ENCODE measurements around the gene SLC25A47.

SLC25A47 gene

DNA sequence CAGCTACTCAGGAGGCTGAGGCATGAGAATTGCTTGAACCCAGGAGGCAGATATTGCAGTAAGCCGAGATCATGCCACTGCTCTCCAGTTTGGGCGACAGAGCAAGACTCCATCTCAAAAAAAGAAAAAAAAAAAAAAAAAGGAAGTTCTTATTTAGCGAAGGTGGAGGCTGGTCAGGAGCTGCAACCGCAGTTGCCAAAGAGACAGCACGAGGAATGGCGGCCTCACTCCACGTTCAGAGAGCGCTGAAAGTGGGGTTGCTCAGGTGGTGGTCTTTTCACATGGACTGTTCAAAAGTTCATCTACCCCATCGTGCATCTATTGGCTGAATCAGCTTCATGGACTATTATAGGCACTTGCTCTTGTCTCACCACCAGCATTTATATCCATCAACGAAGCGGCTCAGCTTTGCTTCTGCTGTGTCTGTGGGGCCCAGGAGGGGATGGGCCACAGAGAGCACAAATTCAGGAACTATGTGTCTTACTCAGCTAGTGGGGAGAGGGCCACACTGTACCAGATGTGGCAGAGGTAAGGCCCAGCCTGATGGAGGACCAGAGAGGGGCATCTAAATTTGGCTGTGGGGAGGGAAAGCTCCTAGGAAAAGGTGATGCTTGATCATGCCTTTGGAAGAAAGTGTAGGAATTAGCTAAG lies 27.3 kb downstream of the SLC25A47 start:
- no peak for DNase-seq

DNA sequence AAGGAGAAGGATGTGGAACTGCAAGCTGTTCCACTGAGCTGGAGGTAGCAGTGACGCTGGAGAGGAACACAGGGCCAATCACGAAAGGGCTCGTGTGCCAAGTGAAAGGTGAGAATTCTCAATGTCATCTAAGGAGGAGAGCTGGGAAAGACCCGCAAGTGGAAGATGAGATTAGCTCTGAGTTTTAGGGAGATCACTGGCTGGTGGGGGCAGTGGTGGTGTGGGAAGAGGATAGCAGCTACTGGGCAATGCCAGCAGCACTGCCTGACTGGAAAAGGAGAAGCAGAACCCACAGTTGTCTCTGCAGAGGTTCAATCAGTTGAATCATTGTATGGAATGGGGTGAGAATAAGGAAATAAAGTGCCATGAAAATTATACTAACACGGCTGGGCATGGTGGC lies 27.8 kb downstream of the SLC25A47 start:
- no peak for DNase-seq

DNA sequence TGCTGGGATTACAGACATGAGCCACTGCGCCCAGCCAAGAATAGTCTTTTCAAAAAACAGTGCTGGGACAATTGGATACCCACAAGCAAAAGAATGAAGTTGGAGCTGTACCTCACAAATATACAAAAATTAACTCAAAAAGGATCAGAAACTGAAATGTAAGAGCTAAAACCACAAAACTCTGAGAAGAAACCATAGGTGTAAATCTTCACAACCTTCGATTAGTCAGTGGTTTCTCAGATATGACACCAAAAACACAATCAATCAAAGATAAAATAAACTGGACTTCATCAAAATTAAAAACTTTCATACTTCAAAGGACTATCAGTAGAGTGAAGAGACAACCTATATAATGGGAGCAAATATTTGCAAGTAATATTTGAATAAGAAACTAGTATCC lies 35.3 kb downstream of the SLC25A47 start:
- no peak for DNase-seq

DNA sequence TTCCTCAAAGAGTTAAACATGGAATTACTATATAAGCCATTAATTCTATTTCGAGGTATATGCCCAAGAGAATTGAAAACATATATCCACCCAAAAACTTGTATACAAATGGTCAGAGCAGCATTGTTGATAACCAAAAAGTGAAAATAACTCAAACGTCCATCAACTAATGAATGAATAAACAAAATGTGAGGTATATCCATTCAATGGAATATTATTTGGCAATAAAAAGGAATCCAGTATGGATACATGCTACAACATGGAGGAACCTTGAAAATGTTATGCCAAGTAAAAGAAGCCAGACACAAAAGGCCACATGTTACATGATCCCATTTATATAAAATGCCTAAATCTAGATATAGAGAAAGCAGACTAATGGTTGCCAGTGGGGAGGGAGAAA lies 36.0 kb downstream of the SLC25A47 start:
- no peak for DNase-seq

DNA sequence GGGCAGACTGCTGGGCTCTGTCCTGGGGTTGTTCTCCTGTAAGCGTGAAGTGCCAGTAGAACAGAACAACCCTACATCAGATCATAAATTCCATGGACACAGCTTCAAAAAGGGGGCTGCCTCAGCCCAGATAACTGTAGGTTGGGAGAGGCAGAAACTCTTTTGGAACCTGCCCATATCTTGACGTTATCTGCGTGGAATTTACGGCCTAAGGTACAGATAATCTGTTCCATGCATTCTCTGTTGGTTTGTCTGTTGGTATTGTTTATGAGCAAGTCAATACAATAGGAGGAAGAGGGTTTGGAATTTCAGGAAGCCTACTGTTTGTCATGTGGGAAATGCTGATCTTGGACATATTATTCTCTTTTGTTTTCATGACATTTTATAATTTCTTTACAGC lies 36.7 kb downstream of the SLC25A47 start:
- no peak for DNase-seq

DNA sequence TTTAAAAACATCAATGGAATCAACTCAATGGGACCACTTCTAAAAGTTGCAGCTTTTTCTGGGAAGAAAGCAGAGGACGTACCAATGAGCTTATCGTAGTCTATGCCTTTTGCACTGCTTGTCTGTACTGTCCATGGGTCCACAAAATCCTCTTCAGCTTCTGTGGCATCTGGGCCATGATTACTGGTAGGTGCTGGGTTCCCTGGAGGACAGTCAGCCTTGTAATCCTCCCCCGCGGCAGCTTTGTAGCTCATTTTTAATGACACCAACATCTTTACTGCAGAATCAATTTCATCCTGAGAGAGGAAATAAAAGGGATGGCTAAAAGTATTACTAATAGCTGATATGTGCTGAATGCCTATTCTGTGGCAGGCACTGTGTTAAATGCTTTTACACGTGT lies 38.5 kb downstream of the SLC25A47 start:
- DNase-seq: no peak

DNA sequence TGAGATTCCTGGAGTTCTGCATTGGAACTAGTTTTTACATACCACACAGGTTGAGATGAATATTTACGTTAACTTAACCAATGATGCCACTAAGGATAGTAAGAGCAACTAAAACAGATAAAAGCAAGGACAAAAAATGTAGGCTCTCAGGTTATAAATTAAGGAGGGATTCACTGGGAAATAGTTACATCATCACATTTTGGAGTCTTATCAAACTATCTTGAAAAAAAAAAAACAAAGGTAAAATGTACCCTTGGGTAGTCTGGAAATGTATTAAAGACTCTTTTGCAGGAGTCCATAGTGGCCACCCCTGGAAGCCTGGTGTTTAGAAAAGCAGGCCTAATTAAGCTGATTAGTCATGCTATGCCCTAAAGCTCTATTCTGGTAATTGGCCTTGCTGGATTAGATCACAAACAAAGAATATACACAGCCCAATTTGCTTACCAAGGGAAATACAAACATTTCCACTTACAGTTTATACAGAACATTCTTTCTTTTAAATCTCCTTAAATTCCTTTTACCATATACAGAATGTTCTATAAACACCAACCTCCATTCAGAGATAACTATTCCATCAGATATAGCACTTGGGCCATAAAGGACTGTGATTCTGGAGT lies 39.3 kb downstream of the SLC25A47 start:
- DNase-seq: no peak

DNA sequence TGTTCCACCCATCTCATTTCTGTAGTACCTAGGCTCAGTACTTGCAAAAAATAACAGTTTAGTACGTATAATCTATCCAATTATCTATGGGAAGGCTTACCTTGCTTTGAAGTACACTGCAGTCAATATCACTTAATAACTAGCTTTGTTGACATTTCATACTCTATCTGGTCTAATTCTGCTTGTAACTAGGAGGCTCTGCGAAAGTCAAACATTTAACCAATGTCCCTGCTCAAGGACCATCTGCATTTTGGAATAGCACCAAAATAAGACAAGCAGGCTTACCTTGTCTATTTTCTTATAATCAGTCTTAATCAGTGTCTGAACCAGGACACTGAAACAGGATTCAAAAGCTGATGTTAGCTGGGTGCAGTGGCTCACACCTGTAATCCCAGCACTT lies 39.9 kb downstream of the SLC25A47 start:
- no peak for DNase-seq

DNA sequence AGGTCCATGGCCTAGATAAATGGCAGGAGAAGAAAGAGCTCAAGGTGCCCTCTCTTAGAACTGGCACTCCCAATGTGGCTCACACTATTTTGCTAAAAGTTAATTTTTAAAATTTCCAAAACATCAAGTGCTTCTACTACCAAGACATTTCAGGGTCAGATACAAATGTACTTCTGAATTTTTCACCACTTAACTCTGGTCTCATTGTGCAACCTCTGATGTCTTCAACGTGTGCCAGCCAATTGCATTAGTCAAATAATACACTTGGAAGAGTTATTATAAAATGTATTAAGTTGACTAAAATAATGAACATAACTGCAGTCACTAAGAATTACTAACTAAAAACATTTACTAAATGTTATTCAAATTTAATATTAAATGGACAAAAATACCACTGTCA lies 41.3 kb downstream of the SLC25A47 start:
- no peak for DNase-seq

DNA sequence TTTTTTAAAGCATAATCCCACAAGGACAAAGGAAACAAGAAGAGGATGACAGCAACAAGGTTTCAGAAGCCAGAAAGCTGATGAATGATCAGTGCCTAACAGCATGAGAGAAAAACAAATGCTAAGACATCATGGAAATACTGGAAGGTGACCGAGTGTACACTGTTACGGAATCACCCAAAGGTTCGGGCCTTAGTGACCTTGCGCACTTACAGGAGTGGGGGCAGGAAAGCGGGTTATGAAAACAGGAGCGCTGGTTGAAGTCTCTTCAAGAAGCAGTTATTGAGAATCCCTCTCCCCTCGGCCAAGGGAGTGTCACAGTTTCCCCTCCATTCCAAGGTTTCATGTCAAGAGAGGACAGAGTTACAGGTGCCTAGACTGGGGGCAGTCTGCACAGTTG lies 42.6 kb downstream of the SLC25A47 start:
- DNase-seq: no peak

DNA sequence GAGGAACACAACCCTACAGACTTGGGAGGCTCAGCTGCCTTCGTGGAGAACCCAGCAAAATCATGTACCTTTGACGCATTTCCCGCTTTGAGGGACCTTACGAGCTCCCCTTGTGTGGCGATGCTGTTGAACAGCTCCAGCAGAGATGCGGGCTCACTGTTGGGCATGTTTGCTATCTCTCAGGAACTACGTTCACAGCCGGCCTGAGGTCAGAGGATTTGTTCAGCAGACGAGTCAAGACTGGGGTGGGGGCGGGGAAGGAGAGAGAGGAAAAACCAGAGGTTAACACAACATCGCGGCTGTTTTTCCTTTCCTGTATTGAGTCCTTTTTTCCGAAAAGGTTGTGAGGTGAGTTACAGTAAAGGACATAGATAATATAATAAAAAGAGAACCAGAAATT lies 45.9 kb downstream of the SLC25A47 start:
- DNase-seq: no peak

DNA sequence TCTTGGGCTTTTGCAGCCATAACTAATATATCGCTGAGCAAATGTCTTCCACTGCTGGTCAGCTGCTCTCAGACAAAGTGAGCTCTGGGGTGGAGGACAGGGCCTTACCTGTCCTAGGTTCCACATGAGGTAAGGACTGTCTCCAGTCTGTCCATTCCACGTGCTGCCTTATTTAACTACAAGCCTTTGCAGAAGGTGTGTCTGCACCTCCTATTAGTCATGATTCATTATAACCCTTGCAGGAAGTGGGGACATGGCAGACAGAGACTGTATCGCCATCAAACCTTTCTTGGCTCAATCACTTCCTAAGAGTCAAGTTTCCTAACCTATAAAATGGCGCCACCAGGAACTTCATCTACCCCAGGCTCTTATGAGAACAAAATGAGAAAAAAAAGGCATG lies 46.9 kb downstream of the SLC25A47 start:
- no peak for DNase-seq

DNA sequence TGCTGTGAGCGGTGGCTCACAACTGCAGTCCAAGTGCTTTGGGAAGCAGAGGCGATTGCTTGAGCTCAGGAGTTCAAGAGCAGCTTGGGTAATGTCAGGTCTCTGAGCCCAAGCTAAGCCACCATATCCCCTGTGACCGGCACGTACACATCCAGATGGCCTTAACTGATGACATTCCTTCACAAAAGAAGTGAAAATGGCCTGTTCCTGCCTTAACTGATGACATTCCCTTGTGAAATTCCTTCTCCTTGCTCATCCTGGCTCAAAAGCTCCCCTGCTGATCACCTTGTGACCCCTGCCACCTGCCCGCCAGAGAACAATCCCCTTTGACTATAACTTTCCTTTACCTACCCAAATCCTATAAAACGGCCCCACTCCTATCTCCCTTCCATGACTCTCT lies 48.6 kb downstream of the SLC25A47 start:
- DNase-seq: no peak

DNA sequence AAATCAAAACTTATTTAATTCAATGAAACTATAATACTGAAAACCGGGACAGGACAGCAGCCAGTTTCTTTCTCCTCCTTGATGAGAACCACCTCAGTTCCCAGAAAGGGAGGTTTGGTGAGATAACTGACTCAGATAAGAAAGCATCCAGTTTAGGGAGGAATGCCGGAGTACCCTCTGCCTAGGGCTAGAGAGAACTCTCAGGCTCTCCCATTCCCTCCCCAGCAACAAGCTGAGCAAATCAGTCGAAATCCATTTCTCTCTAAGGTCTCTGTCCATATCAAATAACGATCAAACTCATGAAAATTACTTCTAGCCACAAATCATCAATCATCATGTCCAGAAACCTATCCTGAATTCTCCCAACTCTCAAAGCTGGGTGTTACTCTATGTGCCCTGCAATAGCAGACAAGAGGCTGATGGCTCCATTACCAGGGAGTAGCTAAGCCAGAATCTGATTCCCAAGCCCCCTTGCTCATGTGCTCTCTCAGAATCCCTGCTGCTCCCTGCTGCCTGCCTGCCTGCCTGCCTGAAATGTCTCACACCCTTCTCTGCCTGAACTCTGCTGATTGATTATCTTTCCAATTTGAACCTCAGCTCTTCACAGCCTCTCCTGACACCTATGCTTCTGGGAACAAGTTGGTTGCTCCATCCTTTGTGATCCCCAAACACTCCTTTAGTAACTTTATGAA lies 49.4 kb downstream of the SLC25A47 start:
- no peak for DNase-seq

DNA sequence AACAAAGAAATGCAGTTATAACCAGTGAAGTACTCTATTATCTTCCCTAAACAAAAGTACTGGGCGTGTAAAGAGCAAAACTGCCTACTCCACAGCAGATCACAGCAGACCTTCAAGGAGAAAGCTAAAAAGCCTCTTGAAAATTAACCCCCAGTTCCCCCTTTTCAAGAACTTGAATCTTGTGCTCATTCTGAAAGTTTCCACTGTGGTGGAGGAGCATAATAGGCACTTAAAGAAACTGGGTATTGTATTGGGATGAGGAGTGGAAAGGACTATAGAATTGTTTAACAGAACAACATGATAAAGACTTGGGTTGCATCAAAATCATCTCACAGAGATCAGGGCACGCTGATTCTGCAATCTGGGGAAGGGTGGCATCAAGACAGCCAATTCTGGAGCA lies 51.1 kb downstream of the SLC25A47 start:
- no peak for DNase-seq

DNA sequence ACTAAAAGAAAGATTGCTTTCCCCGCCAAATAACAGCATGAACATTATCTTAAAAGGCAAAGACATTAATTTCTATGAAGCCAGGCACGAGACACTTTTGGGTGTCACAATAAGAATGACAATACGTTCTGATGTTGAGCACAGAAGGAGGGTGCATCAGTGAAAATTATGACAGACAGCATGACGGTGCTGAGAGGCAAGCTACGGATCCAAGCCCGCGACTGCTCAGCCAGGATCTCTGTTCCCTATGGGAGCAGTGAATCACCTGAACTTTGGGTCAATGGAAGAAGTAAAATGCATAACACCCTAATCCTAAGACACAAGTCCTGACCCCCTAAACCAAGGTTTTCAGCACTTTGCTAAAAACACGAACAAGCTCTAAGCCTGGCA lies 51.7 kb downstream of the SLC25A47 start:
- no peak for DNase-seq

DNA sequence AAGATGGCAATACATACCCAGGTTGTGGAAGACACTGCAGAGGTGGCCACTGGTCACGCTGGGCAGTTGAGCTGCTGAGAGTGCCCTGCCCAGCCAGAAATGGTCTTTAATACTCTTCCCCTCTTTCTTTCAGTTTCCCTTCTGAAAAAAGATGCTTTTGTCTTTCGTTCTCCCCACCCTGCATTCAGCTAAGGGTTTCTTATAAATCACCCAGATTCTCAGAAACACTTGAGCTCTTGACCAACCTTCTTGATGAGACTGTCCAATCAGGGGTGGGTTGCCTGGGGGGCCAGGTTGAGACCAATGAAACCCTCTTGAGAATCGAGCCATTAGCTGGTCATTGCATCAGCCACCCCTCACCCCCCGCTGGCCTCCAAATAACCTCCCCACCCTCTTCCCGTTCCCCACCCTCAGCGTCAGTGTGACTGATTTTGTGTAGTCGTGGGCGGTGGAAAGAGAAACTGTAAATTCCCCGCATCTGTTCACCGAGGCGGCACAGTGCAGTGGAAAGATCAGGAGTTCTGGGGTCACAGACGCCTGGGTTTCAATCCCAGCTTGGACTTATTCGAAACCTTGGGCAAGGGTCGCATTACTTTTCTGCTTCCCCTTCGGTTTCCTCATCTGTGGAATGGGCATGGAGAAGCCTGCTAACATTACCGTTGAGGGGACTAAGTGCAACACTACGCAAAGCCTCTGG lies 52.3 kb downstream of the SLC25A47 start:
- DNase-seq: no peak

DNA sequence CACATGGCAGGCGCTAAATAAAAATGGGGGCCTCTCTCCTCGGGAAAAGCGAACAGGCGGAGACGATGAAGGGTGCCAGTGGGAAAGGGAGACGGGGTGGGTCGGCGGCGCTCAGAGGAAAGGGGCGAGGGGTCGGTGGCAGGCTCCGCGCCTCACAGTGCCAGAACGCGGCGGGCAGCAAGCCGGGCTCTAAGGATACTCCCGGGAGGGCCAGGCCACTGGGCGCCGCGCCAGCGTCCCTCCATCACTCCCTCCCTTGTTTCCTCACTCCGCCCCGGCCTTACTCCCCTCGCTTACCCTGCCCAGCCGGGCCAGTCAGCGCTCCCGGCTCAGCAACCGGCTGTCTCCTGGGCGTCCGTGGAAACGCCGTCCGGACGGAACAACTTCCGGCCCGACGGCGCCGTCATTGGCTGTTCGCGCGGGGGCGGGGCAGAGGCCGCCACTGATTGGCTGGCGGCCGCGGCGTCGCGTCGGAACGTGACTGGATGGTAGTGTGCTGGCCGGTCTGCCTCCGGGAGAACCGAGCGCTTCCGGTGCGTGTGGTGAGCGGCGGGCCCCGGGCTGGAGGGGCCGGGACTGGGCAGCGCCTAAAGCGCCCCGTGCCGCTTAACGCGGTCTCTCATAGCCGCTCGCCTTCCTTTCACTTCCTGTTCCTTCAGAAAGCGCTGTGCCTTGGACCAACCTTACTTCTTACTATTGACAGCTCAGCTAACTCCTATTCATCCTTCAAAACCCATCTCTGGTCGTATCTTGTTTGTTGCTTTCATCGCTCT lies 53.0 kb downstream of the SLC25A47 start, which contains the start of gene WDR25:
WDR25 (plus strand) TSS at position 523 of the 773 bp plus-strand sequence.
- DNase-seq: peak; percentile 96

DNA sequence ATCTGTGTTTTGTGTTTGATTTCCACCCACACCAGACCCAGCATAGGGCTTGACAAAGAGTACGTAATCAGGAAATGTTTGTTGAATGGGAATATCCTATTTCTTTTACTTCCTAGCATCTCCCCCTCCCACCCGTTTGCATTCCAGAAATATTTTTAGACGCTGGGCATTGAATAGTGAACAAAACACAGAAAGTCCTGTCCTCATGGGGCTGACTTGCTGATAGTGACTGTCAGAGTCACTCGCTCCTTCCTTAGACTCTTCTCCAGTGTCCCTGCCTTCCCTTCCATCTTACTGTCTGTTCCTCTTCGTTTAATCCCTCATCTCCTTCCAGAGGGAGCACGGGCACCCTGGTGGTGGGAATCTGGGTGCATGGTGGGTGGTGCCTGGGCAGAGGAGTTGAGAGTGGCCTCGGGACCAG lies 53.6 kb downstream of the SLC25A47 start:
- DNase-seq: no peak
